ENCODE measurements around the gene GLMP.
A peak's percentile ranks its signal among the peaks of the same experiment; 100 is the strongest.

The GLMP gene

GRCh38 chr1:156285437-156285836 lies 10.0 kb downstream of the GLMP start:
- DNase-seq (ENCODE audit: low spot score) = no peak

DNA sequence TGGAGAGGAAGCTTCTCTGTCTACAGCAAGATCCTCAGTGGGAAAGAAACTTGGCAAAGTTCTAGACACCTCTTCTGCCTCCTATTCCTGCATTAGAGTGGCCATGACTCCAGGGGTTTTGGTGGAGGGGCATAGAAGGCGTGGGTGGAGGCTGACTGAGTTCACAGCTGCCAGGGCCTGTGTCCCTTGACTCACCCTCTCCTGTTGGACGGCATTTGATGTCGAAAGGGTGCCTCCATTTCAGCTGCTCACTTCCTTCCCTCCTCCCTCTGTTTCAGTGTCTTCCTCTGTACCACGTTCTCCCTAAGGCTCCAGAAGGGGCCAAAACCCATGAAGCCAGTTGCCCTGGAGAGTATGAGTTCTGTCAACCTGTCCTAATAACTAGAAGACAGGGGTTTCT lies 10.7 kb downstream of the GLMP start:
- DNase-seq (ENCODE audit: low spot score) = no peak

DNA sequence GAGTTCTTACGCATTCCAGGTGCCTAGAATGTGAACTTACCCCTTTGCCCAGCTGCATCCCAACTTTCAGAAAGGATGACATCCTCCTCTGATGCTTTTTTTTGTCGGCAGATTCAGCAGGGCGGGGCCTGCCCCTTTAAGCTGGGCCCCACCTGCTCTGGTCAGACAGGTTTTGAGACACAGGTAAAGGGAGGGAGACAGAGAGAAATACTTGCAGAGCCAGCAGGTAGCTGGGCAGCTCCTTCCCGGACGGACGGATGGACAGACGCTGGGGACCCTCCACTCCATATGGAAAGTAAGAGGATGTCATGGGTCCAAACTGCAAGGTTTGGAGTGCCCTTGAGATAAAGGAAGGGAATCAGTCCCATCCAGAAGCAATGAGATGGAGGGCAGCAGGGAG lies 11.4 kb downstream of the GLMP start, which contains the start of gene TMEM79:
Gene TMEM79, plus strand, starts transcription at position 214 of the 400 bp plus-strand sequence. CDS start 902 bp downstream, outside the sequence.
- no peak for DNase-seq (ENCODE audit: low spot score)

DNA sequence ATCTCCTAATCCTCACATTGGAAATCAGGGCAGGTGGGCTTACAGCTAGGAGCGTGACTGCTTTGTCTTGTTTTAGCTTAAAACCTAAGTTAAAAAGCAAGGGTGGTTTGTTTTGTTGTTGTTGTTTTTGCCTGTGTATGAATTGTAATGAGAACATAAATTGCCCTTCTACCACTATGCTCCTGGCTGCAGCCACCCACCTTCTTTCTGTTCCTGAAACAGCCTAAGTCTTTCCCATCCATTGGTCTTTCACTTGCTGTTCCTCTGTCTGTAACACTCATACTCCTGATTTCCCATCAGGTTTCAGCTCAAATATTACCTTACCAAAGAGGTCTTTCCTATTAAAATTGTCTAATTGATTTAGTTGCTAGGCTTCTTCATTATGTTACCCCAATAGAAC lies 12.0 kb downstream of the GLMP start:
- DNase-seq (ENCODE audit: low spot score) = no peak

DNA sequence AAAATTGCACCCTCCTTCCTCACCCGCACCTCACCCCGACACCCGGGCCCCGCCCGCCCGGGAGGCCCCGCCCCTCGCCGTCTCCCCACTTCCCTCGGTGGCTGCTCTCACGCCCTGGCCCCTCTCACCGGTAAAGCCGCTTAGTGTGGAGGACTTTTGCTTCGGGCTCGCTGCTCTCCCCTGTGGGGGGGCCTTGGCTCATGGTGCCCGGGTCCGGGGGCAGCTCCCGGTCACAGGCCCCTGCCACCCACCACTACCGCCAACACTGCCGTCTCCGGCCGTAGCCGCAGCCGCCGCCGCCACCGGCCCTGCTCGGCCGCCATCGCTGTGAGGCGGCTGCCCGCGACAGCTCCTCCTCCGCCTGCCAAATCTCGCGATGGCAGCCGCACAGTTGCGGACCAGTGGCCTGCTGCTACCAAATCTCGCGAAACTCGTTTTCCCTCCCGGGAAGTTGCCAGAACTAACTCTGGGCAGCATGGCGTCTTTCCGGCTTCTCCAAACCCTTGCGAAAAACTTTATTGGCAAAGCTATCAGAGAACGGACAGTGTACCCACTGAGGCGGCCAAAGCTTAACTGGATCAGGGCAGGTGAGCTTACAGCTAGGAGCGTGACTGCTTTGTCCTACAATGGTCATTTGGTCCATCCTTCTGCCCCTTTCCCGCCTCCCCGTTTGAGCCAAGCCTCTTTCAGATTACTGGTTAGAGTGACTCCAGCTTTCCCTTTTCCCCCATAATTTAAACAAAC lies 12.8 kb downstream of the GLMP start, which contains the start of gene SMG5:
Gene SMG5, minus strand, starts transcription at position 347 of the 744 bp plus-strand sequence. Its CDS starts 145 bp downstream, at position 202.
- peak; percentile 91 for DNase-seq (ENCODE audit: low spot score)

- DNase-seq (ENCODE audit: low spot score) = no peak
Observed at GRCh38 chr1:156281693-156282478, 13.6 kb downstream of the GLMP start.

DNA sequence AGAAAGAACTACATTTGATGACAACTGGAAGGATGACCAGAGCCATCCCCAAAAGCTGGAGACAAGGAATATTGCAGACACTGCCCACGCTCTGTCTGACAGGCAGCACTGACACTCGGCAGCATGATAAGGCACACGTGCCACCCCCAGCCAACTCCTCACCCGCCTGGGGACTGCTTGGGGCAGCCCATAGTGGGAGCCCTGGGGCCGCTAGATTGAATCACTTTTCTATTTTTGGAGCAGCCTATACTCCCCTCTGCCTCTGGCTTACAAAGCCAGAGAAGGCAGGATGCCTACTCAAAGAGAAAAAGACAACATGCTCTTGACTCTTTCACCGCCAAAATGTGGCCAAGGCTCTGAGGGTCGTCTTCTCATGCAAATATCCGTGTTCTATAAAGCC lies 14.2 kb downstream of the GLMP start:
- no peak for DNase-seq (ENCODE audit: low spot score)

- DNase-seq (ENCODE audit: low spot score) = no peak
Observed at GRCh38 chr1:156279837-156280236, 15.6 kb downstream of the GLMP start.

DNA sequence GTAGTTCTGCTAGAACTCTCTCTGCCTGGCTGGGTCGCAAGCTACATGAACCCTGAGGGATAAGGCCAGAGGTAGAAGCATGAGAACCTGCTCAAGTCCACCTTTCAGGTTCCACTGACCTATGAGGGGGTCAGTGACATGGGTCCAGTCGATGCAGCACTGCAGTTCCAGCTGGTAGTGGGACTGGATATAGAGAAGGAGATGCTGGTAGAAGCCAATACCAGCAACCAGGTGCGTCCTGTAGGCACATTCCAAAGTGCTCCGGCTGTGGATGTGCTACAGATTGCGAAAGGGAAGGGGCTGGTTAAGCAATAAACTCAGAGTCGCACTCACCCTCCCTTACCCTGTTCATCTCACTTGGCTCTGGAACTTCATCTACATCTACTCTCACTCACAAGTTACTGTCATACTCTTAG lies 18.5 kb downstream of the GLMP start:
- DNase-seq (ENCODE audit: low spot score) = peak; percentile 81

GRCh38 chr1:156276532-156276931 lies 18.9 kb downstream of the GLMP start:
- DNase-seq (ENCODE audit: low spot score) = no peak

- DNase-seq (ENCODE audit: low spot score) = no peak
Observed at GRCh38 chr1:156270314-156270713, 25.2 kb downstream of the GLMP start.

- no peak for DNase-seq (ENCODE audit: low spot score)
Observed at GRCh38 chr1:156268336-156268735, 27.1 kb downstream of the GLMP start.

- DNase-seq (ENCODE audit: low spot score) = no peak
Observed at GRCh38 chr1:156266051-156266450, 29.4 kb downstream of the GLMP start.

- no peak for DNase-seq (ENCODE audit: low spot score)
Observed at GRCh38 chr1:156263288-156263655, 32.2 kb downstream of the GLMP start.

DNA sequence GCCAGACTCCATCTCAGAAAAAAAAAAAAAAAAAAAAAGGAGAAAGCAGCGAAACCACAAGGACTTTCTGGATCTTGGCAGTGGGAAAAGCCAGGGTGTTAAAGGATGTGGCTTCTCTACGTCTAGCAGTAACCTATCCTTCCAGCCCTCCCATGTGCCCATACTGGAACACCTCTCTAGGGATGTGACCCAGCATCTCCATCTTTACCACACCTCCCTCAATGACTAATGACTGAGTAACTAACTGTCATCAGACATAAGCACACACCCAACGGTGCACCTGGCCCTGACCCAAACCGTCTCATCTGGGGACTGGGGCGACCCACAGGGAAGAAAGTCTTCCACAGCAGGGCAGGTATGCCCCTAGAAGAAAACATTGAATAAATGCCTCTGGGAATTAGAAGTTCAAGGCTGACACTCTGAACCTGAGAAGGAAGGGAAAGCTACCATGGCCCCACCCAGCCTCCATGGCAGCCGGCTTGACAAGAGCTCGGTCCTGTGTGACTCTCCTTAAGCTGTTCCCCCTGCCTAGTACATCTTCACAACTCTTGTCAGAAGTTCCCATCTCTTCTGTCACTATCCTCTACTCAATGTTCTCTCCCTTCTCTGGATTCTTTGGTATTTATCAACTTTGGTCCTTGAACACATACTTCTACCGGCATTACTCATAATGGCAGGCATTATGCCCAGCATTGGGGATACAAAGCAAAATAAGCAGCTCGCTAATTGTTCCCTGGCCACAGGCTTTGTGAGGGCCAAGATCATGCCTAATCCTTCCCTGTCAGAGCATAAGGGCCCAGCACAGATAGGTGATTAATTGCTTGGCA lies 32.8 kb downstream of the GLMP start:
- no peak for DNase-seq (ENCODE audit: low spot score)

- no peak for DNase-seq (ENCODE audit: low spot score)
Observed at GRCh38 chr1:156260896-156261295, 34.6 kb downstream of the GLMP start.

DNA sequence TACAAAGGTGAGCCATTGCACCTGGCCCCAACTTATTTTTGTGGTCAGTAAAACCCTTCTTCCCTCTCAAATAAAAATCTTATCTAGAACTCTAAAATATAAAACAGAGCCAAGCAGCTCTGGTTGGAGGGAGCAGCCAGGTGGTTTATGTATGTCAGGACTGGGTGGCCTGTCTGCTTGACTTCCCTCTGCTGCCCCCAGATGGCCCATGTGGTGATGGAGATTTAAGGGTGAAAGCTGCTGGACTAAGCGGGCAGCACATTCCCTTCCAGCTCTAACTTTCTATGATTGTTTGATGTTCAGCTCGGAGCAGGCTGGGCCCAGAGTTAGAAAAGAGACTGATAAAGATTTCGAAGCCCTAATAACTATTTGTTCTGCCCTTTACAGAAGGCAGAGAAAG lies 35.7 kb downstream of the GLMP start:
- DNase-seq (ENCODE audit: low spot score) = no peak

DNA sequence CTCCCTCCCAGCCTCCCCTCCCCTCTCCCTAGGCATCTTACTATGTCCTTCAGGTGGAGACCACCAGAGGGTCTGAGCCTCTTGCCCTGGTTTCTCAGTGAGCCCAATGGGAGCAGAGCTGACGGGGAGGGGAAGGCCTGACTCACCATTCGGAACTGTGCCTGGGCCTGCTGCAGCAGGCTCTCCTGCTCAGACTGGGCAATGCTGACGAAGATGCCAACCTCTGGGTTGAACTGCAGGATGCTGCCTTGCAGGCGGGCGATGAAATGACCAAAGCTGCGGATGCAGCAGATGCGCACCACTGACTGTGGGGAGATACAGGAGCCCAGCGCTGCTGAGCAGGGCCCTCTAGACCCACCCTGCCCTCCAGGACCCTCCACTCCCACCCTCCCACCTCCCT lies 36.6 kb downstream of the GLMP start:
- DNase-seq (ENCODE audit: low spot score) = no peak

GRCh38 chr1:156257711-156258110 lies 37.8 kb downstream of the GLMP start:
- no peak for DNase-seq (ENCODE audit: low spot score)

DNA sequence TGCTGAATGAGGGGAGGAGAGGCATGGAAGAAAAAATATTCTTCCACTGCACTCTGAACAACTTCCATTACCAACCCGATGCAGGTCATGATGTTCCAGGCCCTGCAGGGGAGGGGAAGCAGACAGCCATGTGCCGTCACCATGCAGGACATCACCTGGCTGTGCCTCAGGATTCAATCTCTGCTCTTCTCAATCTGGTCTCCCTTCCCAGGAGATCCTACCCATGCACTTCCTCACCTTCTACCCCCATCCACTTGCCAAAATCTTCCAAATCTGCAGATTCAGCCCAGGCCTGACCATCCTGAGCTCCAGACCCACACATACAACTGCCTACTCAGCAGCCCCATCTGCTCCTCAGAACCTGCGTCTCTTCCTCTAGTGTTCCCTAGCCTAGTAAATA lies 41.8 kb downstream of the GLMP start:
- no peak for DNase-seq (ENCODE audit: low spot score)

- DNase-seq (ENCODE audit: low spot score) = no peak
Observed at GRCh38 chr1:156251527-156251926, 44.0 kb downstream of the GLMP start.

DNA sequence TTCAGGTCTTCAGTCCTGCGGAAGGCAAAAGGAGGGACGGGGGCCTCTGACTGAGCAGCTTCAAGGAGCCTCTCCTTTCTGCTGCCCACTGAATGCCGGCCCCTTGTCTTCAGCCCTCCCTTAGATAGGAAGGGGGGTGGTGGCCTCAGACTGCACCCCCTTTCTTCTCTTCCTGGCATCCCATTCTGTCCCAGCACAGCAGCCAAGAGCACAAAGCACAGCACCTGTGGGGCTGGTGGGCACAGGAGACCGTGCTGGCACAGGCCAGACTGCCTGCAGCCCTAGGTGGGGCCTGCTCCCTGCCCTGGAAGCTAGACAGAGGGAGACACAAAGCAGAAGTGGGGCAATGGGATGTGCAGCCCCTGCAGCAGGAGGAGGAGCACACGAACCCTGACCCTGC lies 45.9 kb downstream of the GLMP start:
- DNase-seq (ENCODE audit: low spot score) = no peak

GRCh38 chr1:156248323-156248683 lies 47.2 kb downstream of the GLMP start:
- DNase-seq (ENCODE audit: low spot score) = no peak
